ENCODE measurements around the gene PRODH2.

PRODH2 gene

GRCh38 chr19:35832054-35832453 lies 19.4 kb upstream of the PRODH2 start:
- no peaks in the 10 kb centered on the region for H3K36me3 ChIP-seq
- no peak overlapping the region for H3K4me3 ChIP-seq
- no peak overlapping the region for H3K4me2 ChIP-seq
- H3K9ac ChIP-seq: no peak overlapping the region
- peaks cover 24 to 75% (median 57%) of the 10 kb centered on the region in 11 experiments; a peak in 19 of 22 replicates for H3K27me3 ChIP-seq
- no peak overlapping the region for H3K27ac ChIP-seq
- no peak for TF ChIP-seq Cebpa-rat (IDR thresholded peaks at IDR 0.05)
- peaks cover 0 to 7% (median 0%) of the 10 kb centered on the region in 11 experiments; a peak in 2 of 22 replicates for H4K20me1 ChIP-seq
- no peaks in the 10 kb centered on the region for H3K9me3 ChIP-seq (replicated peaks in 1 of 11)
- peaks cover 0 to 8% (median 0%) of the 10 kb centered on the region in 10 experiments; a peak in 2 of 20 replicates for H3K4me1 ChIP-seq

GRCh38 chr19:35830986-35831385 lies 18.3 kb upstream of the PRODH2 start:
- Histone ChIP-seq H3K9me3 (replicated peaks in 1 of 11) (no peaks in the 10 kb centered on the region), H3K9ac (no peak overlapping the region), H3K27ac (no peak overlapping the region), H3K4me3 (no peak overlapping the region), H3K36me3 (no peaks in the 10 kb centered on the region), H3K4me2 (no peak overlapping the region), H3K4me1 (peaks cover 0 to 8% (median 0%) of the 10 kb centered on the region in 10 experiments; a peak in 2 of 20 replicates), H4K20me1 (peaks cover 0 to 7% (median 0%) of the 10 kb centered on the region in 11 experiments; a peak in 3 of 22 replicates), H3K27me3 (peaks cover 24 to 78% (median 52%) of the 10 kb centered on the region in 11 experiments; a peak in 19 of 22 replicates)
- TF ChIP-seq Cebpa-rat (IDR thresholded peaks at IDR 0.05): no peak

GRCh38 chr19:35828692-35829301 lies 16.2 kb upstream of the PRODH2 start:
- Histone ChIP-seq H3K27me3 (peaks cover 24 to 70% (median 58%) of the 10 kb centered on the region in 11 experiments; a peak in 19 of 22 replicates), H4K20me1 (peaks cover 0 to 7% (median 0%) of the 10 kb centered on the region in 11 experiments; a peak in 3 of 22 replicates), H3K9ac (no peak overlapping the region), H3K36me3 (no peaks in the 10 kb centered on the region), H3K4me1 (no peaks in the 10 kb centered on the region), H3K27ac (no peak overlapping the region), H3K4me2 (no peak overlapping the region), H3K4me3 (no peak overlapping the region), H3K9me3 (replicated peaks in 1 of 11) (no peaks in the 10 kb centered on the region)
- TF ChIP-seq Cebpa-rat (IDR thresholded peaks at IDR 0.05): no peak

- Histone ChIP-seq H3K36me3 (no peaks in the 10 kb centered on the region), H3K4me1 (peaks cover 9 to 19% (median 16%) of the 10 kb centered on the region in 10 experiments; a peak in 18 of 20 replicates), H4K20me1 (peaks cover 0 to 2% (median 0%) of the 10 kb centered on the region in 11 experiments; a peak in 1 of 22 replicates), H3K27ac (no peak overlapping the region), H3K9ac (no peak overlapping the region), H3K4me2 (no peak overlapping the region), H3K4me3 (no peak overlapping the region), H3K9me3 (replicated peaks in 1 of 11) (no peaks in the 10 kb centered on the region), H3K27me3 (peaks cover 0 to 30% (median 23%) of the 10 kb centered on the region in 11 experiments; a peak in 11 of 22 replicates)
- TF ChIP-seq Cebpa-rat (IDR thresholded peaks at IDR 0.05): no peak
These were observed 11.5 kb upstream of the PRODH2 start for GRCh38 chr19:35824150-35824549.

GRCh38 chr19:35822579-35822978 lies 9.9 kb upstream of the PRODH2 start:
- Histone ChIP-seq H3K4me2 (peak overlapping the region; percentile 1 to 63 (median 37); a peak in 18 of 22 replicates), H3K27me3 (peaks cover 0 to 19% (median 12%) of the 10 kb centered on the region in 11 experiments; a peak in 8 of 22 replicates), H3K4me1 (peaks cover 9 to 25% (median 19%) of the 10 kb centered on the region in 10 experiments; a peak in 18 of 20 replicates), H3K9me3 (replicated peaks in 1 of 11) (no peaks in the 10 kb centered on the region), H3K4me3 (0 out of 20 replicates have a peak overlapping the region, but pooled peaks of 2 of the 10 experiments have one; percentile 14 to 39), H3K27ac (no peak overlapping the region; a peak in 1 of 22 replicates), H4K20me1 (peaks cover 0 to 2% (median 0%) of the 10 kb centered on the region in 11 experiments; a peak in 1 of 22 replicates), H3K36me3 (no peaks in the 10 kb centered on the region), H3K9ac (no peak overlapping the region)
- TF ChIP-seq Cebpa-rat (IDR thresholded peaks at IDR 0.05): no peak

- H3K9ac ChIP-seq: no peak overlapping the region
- no peaks in the 10 kb centered on the region for H4K20me1 ChIP-seq
- no peak overlapping the region for H3K4me3 ChIP-seq
- H3K27ac ChIP-seq: peak overlapping the region in 1 of 11 experiments; percentile 5; a peak in 1 of 22 replicates
- no peaks in the 10 kb centered on the region for H3K27me3 ChIP-seq
- H3K36me3 ChIP-seq: no peaks in the 10 kb centered on the region
- TF ChIP-seq Cebpa-rat (IDR thresholded peaks at IDR 0.05): no peak
- H3K9me3 ChIP-seq (replicated peaks in 1 of 11): no peaks in the 10 kb centered on the region
- peaks cover 12 to 30% (median 22%) of the 10 kb centered on the region in 10 experiments; a peak in 18 of 20 replicates for H3K4me1 ChIP-seq
- no peak overlapping the region for H3K4me2 ChIP-seq
These were observed 5.8 kb upstream of the PRODH2 start for GRCh38 chr19:35818445-35818844.

GRCh38 chr19:35816846-35817245 lies 4.2 kb upstream of the PRODH2 start:
- Histone ChIP-seq H3K9me3 (replicated peaks in 1 of 11) (no peaks in the 10 kb centered on the region), H3K9ac (no peak overlapping the region), H3K4me2 (no peak overlapping the region), H3K27me3 (no peaks in the 10 kb centered on the region), H3K27ac (no peak overlapping the region), H3K4me1 (peaks cover 11 to 25% (median 19%) of the 10 kb centered on the region in 10 experiments; a peak in 18 of 20 replicates), H3K4me3 (no peak overlapping the region), H3K36me3 (no peaks in the 10 kb centered on the region), H4K20me1 (no peaks in the 10 kb centered on the region; a peak in 1 of 22 replicates)
- TF ChIP-seq Cebpa-rat (IDR thresholded peaks at IDR 0.05): peak in 1 of 11 experiments; percentile 23; a peak in 1 of 22 replicates

- H3K36me3 ChIP-seq: no peaks in the 10 kb centered on the region
- no peak overlapping the region for H3K4me3 ChIP-seq
- H3K4me1 ChIP-seq: peaks cover 11 to 30% (median 23%) of the 10 kb centered on the region in 10 experiments; a peak in 18 of 20 replicates
- no peak for TF ChIP-seq Cebpa-rat (IDR thresholded peaks at IDR 0.05)
- no peaks in the 10 kb centered on the region for H3K27me3 ChIP-seq
- H4K20me1 ChIP-seq: no peaks in the 10 kb centered on the region; a peak in 1 of 22 replicates
- H3K9me3 ChIP-seq (replicated peaks in 1 of 11): no peaks in the 10 kb centered on the region
- H3K27ac ChIP-seq: no peak overlapping the region
- peak overlapping the region in 1 of 11 experiments; percentile 16; a peak in 1 of 22 replicates for H3K4me2 ChIP-seq
- H3K9ac ChIP-seq: no peak overlapping the region
These were observed 3.6 kb upstream of the PRODH2 start for GRCh38 chr19:35816262-35816661.

GRCh38 chr19:35813043-35813890 lies 622 bp upstream of the PRODH2 start:
- H3K27me3 ChIP-seq: no peaks in the 10 kb centered on the region
- TF ChIP-seq Cebpa-rat (IDR thresholded peaks at IDR 0.05): no peak

More at GRCh38 chr19:35813043-35813890, 622 bp upstream of the PRODH2 start:
- H3K27ac ChIP-seq: peak overlapping the region in 1 of 11 experiments; percentile 34; a peak in 1 of 22 replicates
- H3K9ac ChIP-seq: no peak overlapping the region
- H4K20me1 ChIP-seq: no peaks in the 10 kb centered on the region; a peak in 1 of 22 replicates
- H3K4me3 ChIP-seq: no peak overlapping the region
- peaks cover 3 to 26% (median 22%) of the 10 kb centered on the region in 10 experiments; a peak in 17 of 20 replicates for H3K4me1 ChIP-seq
- H3K9me3 ChIP-seq (replicated peaks in 1 of 11): no peaks in the 10 kb centered on the region
- H3K36me3 ChIP-seq: no peaks in the 10 kb centered on the region
- no peak overlapping the region for H3K4me2 ChIP-seq
